ENCODE data around the gene EIF5.

Gene EIF5

DNA sequence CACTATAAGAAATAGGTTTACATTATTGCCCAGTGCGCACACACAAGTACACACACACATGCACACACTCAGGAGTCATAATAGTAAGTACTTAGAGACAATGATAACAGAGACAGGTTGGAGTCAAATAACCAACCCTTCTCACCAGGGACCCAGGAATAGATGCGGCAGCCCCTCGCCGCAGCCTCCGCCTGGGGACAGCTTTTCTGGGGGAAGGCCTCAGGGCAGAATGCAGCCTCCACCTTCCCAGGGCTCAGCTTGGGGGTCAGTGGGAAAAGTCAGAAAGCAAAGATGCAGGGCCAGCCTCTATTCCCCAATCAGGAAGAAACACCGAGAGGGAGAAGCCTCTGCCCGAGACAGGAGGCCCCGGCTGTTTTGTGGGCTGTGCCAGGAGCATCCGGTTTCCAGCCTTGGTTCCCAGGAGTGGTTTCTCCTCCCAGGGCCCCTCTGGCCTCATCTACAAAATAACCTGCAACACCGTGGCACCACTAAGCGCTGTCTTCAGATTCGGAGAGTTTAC, 23.4 kb upstream of the EIF5 start:
- no peak for DNase-seq (ENCODE audit: low read depth in 2 of 2)

GRCh38 chr14:103311171-103311997, 22.7 kb upstream of the EIF5 start:
- no peak for DNase-seq (ENCODE audit: low read depth in 2 of 2)

- DNase-seq (ENCODE audit: low read depth in 2 of 2), result no peak
Observed at GRCh38 chr14:103312006-103312635, 21.9 kb upstream of the EIF5 start.

GRCh38 chr14:103313704-103314103, 20.3 kb upstream of the EIF5 start:
- DNase-seq (ENCODE audit: low read depth in 2 of 2), result no peak

DNA sequence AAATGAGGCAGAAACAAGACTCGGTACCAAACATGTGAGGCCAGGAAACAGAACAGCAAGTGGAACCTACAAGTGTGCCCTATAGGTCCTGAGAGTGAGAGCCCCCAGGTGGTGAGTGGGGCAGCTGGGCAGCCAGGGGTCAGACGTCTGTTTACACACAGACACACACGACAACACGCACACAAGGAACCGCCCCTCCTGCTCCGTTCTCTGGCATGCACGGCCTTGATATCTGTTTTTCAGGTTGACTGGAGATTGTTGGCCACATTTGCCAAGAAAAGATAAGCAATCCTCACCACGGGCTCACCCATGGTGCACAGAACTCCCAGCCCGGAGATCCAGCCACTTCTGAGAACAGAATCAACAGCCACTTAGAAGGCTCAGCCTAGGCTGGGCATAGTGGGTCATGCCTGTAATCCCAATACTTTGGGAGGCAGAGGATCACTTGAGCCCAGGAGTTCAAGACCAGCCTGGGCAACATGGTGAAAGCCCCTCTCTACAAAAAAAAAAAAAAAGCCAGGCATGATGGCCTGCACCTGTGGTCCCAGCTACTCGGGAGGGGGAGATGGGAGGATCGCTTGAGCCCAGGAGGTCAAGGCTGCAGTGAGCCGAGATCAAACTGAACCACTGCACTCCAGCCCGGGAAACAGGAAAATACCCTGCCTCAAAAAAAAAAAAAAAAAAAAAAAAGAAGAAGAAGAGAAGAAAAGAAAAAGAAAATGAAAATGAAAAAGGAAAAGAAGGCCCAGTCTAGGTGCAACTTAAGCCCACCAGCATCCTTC, 19.4 kb upstream of the EIF5 start:
- DNase-seq (ENCODE audit: low read depth in 2 of 2), result no peak

- DNase-seq (ENCODE audit: low read depth in 2 of 2), result no peak
Observed at GRCh38 chr14:103315351-103315911, 18.6 kb upstream of the EIF5 start.

GRCh38 chr14:103315941-103316340, 18.1 kb upstream of the EIF5 start:
- DNase-seq (ENCODE audit: low read depth in 2 of 2), result no peak

- no peak for DNase-seq (ENCODE audit: low read depth in 2 of 2)
Observed at GRCh38 chr14:103316721-103317121, 17.3 kb upstream of the EIF5 start.

- no peak for DNase-seq (ENCODE audit: low read depth in 2 of 2)
Observed at GRCh38 chr14:103317251-103317650, 16.8 kb upstream of the EIF5 start.

- no peak for DNase-seq (ENCODE audit: low read depth in 2 of 2)
Observed at GRCh38 chr14:103317976-103318580, 16.0 kb upstream of the EIF5 start.

GRCh38 chr14:103318750-103319419, 15.2 kb upstream of the EIF5 start:
- no peak for DNase-seq (ENCODE audit: low read depth in 2 of 2)

DNA sequence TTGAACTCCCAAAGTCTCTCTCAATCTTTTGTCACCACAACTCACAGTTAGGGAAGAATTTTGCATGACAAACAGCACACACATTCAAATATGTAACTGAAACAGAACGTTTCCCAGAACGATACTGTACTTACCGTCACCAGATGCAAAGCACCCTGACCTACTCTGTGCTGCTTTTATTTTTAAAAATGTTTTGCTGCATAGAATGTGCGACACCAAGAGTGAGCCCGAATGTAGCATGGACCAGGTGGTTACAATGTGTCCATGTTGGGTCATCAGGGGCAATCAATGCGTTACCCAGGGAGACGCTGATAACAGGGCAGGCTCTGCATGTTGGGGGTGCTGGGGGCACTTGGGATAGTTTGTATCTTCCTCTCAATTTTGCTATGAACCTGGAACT, 14.6 kb upstream of the EIF5 start:
- no peak for DNase-seq (ENCODE audit: low read depth in 2 of 2)

- no peak for DNase-seq (ENCODE audit: low read depth in 2 of 2)
Observed at GRCh38 chr14:103326078-103326477, 8.0 kb upstream of the EIF5 start.

DNA sequence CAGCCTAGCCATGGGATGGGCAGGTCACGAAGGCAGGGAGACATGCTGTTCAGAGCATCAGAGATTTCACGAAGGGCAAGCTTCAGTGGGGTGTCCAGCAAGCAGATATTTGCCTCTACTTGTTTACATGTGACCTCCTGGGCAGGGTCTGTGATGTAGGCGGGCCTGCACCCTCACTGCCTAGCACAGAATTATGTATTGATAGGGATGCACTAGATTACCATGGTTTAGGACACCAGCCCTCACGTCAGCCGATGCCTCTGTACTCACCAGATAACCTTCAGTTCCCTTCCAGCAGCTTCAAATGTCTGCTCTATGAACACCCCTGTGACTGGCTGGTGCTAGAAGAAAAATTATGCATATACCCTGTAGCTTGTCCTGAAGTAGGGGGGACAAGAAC, 5.1 kb upstream of the EIF5 start:
- DNase-seq (ENCODE audit: low read depth in 2 of 2), result no peak

DNA sequence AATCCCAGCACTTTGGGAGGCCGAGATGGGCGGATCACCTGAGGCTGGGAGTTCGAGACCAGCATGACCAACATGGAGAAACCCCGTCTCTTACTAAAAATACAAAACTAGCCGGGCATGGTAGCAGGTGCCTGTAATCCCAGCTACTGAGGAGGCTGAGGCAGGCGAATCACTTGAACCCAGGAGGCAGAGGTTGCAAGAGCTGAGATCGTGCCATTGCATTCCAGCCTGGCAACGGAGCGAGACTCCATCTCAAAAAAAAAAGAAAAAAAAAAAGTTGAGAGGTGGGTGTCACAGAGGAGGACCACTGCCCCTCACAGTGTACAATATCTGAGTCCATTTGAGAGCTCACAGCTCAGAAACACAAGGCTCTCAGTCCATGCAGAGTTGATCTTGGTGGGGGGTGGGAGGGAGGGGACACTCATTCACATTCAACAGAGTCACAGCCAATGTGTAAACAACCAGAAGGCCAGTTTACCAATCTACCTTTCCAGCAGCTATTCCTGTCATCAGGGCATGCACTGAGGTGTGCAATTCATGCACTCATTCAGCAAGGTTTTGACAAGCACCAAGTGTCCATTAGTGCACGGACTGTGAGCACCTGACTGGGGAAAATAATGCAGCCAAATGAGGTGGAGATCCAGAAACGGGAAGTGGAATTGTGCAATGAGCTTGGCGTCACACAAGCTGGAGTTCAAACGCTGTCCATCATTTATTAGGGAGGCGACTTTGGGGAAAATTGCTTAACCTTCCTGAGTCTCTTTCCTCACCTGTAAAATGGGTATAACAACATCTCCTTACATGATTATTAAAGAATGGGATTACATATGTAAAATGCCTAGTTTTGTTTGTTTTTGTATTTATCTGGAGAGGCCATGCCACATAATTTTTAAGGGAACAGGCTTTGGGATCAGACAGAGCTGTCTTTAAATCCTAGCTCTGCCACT, 4.4 kb upstream of the EIF5 start:
- no peak for DNase-seq (ENCODE audit: low read depth in 2 of 2)

GRCh38 chr14:103330536-103330935, 3.5 kb upstream of the EIF5 start:
- no peak for DNase-seq (ENCODE audit: low read depth in 2 of 2)

GRCh38 chr14:103332143-103332919, 1.7 kb upstream of the EIF5 start:
- DNase-seq (ENCODE audit: low read depth in 2 of 2), result no peak

DNA sequence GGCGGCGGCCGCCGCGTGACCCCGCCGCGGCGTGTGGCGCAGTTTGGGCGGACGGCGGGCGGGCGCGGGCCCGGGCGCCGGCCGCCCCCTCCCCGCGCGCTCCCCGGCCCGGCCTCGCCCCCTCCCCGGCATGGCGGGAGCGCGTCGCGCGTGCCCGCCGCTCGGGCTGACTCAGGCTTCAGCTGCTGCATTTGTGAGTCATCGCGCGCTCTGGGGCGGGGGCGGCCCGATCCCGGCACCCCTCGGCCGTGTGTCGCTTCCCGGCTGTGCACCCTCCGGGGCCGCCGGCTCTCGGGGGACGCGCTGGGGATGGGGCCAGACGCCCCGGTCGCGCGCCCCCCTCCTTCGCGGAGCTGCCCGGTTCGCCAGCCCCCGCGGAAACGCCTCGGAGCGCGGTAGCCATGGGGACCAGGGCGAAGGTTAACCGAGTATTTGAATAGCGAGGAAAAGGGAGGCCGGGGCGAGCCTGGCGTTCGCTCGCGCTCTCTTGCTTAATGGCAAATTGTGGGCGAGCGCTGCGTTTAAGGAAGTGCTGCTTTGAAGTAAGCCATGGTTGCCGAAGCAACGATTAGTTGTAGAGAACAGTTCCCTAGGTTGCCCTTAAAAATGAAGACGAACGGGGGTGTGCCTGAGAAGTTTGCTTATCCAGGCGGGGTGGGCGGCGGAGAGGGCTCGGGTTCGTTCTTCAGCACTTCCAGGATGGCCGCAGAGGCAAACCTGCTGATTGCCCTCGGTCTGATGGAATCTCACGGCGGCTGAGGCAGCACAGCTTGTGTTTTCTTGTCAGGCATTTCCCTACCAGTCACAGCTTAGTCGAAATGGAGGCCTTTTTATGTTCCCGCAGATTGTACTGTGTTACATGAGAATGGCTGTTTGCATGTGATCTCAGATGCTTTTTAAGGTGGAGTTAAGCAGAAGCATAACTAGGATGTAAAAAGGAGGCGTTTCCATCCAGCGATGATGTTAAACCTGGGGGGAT, 896 bp downstream of the EIF5 start:
- peak; percentile 53 to 56 for DNase-seq (ENCODE audit: low read depth in 2 of 2)

Measured in stimulated activated CD8-positive, alpha-beta memory T cell treated with anti-CD3 and anti-CD28 coated beads, Interleukin-7, amount 100 ng/mL, for 1 hour (primary cell).